ENCODE results near the gene ZEB2.

ZEB2 gene

GRCh38 chr2:144452989-144453336 lies 67.0 kb downstream of the ZEB2 start:
- no peak for DNase-seq (ENCODE audit: low read depth)
- TF ChIP-seq, protein P1, sequence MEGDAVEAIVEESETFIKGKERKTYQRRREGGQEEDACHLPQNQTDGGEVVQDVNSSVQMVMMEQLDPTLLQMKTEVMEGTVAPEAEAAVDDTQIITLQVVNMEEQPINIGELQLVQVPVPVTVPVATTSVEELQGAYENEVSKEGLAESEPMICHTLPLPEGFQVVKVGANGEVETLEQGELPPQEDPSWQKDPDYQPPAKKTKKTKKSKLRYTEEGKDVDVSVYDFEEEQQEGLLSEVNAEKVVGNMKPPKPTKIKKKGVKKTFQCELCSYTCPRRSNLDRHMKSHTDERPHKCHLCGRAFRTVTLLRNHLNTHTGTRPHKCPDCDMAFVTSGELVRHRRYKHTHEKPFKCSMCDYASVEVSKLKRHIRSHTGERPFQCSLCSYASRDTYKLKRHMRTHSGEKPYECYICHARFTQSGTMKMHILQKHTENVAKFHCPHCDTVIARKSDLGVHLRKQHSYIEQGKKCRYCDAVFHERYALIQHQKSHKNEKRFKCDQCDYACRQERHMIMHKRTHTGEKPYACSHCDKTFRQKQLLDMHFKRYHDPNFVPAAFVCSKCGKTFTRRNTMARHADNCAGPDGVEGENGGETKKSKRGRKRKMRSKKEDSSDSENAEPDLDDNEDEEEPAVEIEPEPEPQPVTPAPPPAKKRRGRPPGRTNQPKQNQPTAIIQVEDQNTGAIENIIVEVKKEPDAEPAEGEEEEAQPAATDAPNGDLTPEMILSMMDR (conservative IDR thresholded peaks at IDR 0.05; ENCODE audit: control insufficient read depth, insufficient read depth, low read depth, low read length): no peak
- no peak overlapping the region for H3K4me3 ChIP-seq (ENCODE audit: control insufficient read depth, low read depth, low read length)

DNA sequence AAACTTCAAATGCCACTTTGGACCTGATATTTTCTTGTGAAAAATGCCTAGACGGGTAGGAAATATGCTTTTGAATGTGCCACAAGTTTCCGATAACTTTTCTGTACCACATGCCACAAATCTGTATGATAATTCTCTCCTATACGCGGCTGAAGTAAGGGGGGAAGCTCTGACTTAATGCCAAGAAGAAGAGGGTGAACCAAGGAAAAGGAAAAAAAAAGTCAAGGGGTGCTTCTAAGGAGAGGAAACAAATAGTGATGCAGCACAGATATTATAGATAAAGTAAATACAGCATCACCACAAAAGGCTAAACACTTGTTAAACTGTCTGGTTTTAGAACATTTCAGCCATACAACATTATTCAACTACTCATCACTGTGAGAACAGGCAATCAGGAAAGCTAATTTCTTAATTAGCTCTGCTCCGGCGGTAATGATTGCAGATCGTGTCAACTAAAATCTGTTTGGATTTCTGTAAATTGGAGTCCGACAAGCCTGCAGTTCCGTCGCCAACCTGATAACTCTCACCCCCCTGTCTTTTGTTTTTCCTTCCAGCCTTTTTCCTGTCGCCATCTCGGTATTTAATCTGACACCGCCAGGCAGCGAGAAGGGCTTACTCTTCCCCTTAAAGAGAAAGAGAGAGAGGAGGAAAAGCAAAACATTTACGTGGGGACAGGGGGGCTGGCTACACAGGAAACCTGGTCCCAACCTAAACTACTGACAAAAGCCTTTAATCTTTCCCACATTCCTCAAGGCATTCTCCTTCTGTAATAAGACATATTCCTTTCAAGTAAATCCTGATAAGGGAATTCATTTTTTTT lies 67.5 kb downstream of the ZEB2 start:
- TF ChIP-seq, protein P1 (conservative IDR thresholded peaks at IDR 0.05; ENCODE audit: control insufficient read depth, insufficient read depth, low read depth, low read length): no peak
- H3K4me3 ChIP-seq (ENCODE audit: control insufficient read depth, low read depth, low read length): no peak overlapping the region
- no peak for DNase-seq (ENCODE audit: low read depth)

- DNase-seq (ENCODE audit: low read depth): no peak
- TF ChIP-seq, protein P1 (conservative IDR thresholded peaks at IDR 0.05; ENCODE audit: control insufficient read depth, insufficient read depth, low read depth, low read length): no peak
- no peak overlapping the region for H3K4me3 ChIP-seq (ENCODE audit: control insufficient read depth, low read depth, low read length)
These were observed 68.5 kb downstream of the ZEB2 start for GRCh38 chr2:144451443-144451842.

GRCh38 chr2:144449028-144449406 lies 70.9 kb downstream of the ZEB2 start:
- no peak overlapping the region for H3K4me3 ChIP-seq (ENCODE audit: control insufficient read depth, low read depth, low read length)
- TF ChIP-seq, protein P1 (conservative IDR thresholded peaks at IDR 0.05; ENCODE audit: control insufficient read depth, insufficient read depth, low read depth, low read length): peak; percentile 4
- DNase-seq (ENCODE audit: low read depth): no peak

- no peak overlapping the region for H3K4me3 ChIP-seq (ENCODE audit: control insufficient read depth, low read depth, low read length)
- TF ChIP-seq, protein P1 (conservative IDR thresholded peaks at IDR 0.05; ENCODE audit: control insufficient read depth, insufficient read depth, low read depth, low read length): no peak
- DNase-seq (ENCODE audit: low read depth): no peak
These were observed 71.4 kb downstream of the ZEB2 start for GRCh38 chr2:144448389-144449027.

- TF ChIP-seq, protein P1 (conservative IDR thresholded peaks at IDR 0.05; ENCODE audit: control insufficient read depth, insufficient read depth, low read depth, low read length): no peak
- DNase-seq (ENCODE audit: low read depth): no peak
- H3K4me3 ChIP-seq (ENCODE audit: control insufficient read depth, low read depth, low read length): no peak overlapping the region
These were observed 72.4 kb downstream of the ZEB2 start for GRCh38 chr2:144447535-144447934.

All from fibroblast of mammary gland (primary cell).